Mononuclear cell (primary cell): ENCODE results near the gene STKLD1. TPM values are rescaled to one million over a fixed set of nuclear protein-coding genes. Genes with fewer than 3 reads are reported as not detected.
"Not testable (repeated sequence)": the region's sequence is repeated elsewhere in the genome, so short reads cannot be mapped to it uniquely, and the experiment has no call there.

ENCODE experiments used
- H3K27me3 ChIP-seq: 2 replicates; pipeline ENCODE4 v1.6.0; 2011; ENCODE audit warnings: low read length, control low read depth; ENCODE audit not compliant: insufficient read depth
- H3K4me1 ChIP-seq: 2 replicates; pipeline ENCODE4 v1.5.1; 2011; ENCODE audit warnings: mild to moderate bottlenecking, low read length, control low read depth; ENCODE audit not compliant: insufficient read depth
- H3K4me3 ChIP-seq: 2 replicates; pipeline ENCODE4 v1.5.1; 2011; ENCODE audit warnings: mild to moderate bottlenecking, low read length, moderate library complexity
- H3K9me3 ChIP-seq: 2 replicates; pipeline ENCODE4 v1.5.1; 2011; ENCODE audit warnings: low read depth, mild to moderate bottlenecking, control low read depth, low read length
- total RNA-seq: library from RNA; depleted of rRNA; stranded (reverse); fragments of >200 nt; gene quantifications from one replicate; pipeline ENCODE4 v1.2.3, GENCODE V29; 2012

The STKLD1 gene
- total RNA-seq, 1 donor = 0.10 TPM

- Histone ChIP-seq H3K4me3 (no peak overlapping the region), H3K27me3 (no peaks in the 10 kb centered on the region), H3K9me3 (no peaks in the 10 kb centered on the region), H3K4me1 (peaks cover 51% of the 10 kb centered on the region)
These were observed 8.4 kb upstream of the STKLD1 start for GRCh38 chr9:133367778-133368177.

DNA sequence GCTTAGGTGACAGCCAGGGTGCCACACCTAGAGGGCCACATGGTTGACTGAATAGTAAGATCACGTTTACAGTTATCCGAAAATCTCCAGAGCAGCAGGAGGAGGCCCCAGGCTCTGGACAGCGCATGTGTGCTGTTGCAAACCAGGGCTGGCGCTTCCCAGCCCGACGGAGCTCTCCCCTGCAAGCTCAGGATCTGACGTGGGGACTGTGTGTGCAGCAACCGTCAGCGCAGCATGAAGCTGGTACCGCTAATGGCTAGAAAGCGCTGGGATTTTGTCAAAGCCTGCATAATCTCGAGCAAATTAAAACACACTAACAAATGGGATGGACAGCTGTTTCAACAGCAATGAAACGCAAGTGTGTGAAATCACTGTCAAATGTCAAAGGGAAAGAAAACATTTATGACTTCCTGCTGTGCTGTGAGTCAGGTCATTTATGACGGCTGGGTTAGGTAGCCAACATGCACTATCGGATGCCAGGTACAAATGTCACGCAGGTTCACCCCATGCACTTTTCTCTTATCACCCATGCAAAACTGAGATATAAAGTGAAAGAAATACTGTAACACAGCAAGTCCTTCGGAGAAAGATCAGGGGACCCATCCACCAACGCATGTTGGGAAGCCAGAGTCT is 7.8 kb upstream of the STKLD1 start:
- no peaks in the 10 kb centered on the region for H3K9me3 ChIP-seq
- H3K27me3 ChIP-seq = no peaks in the 10 kb centered on the region
- peaks cover 57% of the 10 kb centered on the region for H3K4me1 ChIP-seq
- H3K4me3 ChIP-seq = no peak overlapping the region

DNA sequence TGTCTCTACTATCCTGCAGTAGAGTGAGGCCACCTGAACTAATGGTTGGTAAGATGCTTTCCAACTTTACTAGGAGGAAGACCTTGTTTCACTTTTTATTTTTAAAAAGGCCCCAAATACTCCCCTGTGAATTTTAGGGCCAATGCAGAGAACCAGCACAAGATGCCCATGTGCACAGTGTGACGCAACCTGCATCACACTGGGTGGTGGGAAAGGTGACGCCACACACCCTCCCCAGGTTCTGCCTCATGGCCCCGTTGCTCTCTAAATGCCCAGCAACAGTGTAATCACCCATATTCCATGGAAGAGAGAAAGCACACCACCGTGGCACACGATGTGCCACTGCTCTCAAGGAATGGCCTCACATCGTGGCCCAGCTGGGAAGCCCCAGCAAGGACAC is 6.7 kb upstream of the STKLD1 start:
- Histone ChIP-seq H3K9me3 (no peaks in the 10 kb centered on the region), H3K27me3 (no peaks in the 10 kb centered on the region), H3K4me3 (no peak overlapping the region), H3K4me1 (peaks cover 67% of the 10 kb centered on the region)

GRCh38 chr9:133369933-133370332 is 6.2 kb upstream of the STKLD1 start:
- peaks cover 72% of the 10 kb centered on the region for H3K4me1 ChIP-seq
- H3K27me3 ChIP-seq = no peaks in the 10 kb centered on the region
- no peak overlapping the region for H3K4me3 ChIP-seq
- H3K9me3 ChIP-seq = no peaks in the 10 kb centered on the region

DNA sequence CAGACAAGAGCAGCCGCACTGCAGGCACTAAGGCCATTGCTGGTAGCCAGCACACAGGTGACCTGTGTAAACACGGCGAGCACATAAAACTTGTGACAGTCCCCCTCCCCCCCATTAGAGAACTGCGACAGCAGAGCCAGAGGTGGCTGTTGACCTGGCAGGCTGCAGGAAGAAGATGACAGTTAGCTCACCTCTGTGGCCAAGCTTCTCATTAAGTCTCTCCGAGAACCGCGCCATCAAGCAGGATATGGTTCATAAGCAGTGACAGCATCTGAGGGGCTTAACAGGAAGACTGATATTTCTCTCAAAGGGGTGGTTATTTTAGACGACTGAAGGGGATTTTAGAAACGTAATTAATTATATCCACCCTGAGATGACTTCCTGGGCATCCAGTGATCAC is 5.5 kb upstream of the STKLD1 start:
- Histone ChIP-seq H3K4me1 (peaks cover 76% of the 10 kb centered on the region), H3K4me3 (peak overlapping the region; percentile 18), H3K27me3 (no peaks in the 10 kb centered on the region), H3K9me3 (no peaks in the 10 kb centered on the region)

DNA sequence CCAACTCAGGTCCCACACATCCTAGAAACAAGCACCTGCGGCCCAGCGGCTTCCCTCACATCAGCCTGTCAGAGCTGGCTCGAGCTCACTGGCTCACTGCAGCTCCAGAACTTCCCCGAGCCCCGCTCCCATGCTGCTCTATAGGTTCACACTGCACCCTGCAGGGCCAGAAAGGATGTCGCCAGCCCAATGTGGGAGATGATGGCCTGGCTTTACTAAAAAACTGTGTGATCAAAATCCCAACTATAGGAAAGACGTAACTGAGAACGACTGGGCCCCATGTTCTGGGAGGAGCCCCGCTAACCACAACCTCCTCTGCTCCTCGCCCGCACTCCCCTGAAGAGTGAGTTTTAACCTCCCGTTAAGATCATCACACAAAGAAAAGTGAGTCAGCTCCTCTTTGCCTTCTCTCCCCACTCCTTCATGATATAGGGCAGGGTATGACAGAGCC is 4.9 kb upstream of the STKLD1 start:
- no peaks in the 10 kb centered on the region for H3K27me3 ChIP-seq
- peaks cover 76% of the 10 kb centered on the region for H3K4me1 ChIP-seq
- H3K9me3 ChIP-seq = no peaks in the 10 kb centered on the region
- peak overlapping the region; percentile 18 for H3K4me3 ChIP-seq

- Histone ChIP-seq H3K9me3 (no peaks in the 10 kb centered on the region), H3K4me1 (peaks cover 82% of the 10 kb centered on the region), H3K4me3 (no peak overlapping the region), H3K27me3 (no peaks in the 10 kb centered on the region)
These were observed 4.0 kb upstream of the STKLD1 start for GRCh38 chr9:133372144-133372543.

DNA sequence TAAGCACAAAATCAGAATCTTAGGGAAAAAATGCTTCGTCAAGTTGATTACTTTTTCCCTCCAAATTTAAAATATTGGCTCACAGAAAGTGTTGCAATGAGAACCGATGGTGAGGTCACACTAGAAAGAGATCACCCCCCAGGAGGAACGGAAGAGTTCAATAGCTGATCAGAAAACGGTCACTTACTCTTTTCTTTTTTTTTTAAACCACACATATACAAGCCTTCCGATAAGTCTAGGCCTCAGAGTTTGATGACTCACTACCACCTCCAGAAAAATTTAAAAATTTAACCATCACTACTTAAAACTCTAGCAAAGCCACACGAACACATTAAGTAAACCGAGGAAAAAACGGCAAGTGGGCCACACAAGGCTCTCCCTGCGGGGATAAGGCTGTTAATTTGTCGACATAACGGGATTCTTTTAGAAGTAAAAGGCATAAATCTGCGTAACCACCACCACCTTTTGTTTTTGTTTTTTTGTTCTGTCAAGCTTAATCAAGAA is 1.5 kb upstream of the STKLD1 start:
- Histone ChIP-seq H3K9me3 (no peaks in the 10 kb centered on the region), H3K27me3 (no peaks in the 10 kb centered on the region), H3K4me1 (peaks cover 62% of the 10 kb centered on the region), H3K4me3 (peak overlapping the region; percentile 76)

DNA sequence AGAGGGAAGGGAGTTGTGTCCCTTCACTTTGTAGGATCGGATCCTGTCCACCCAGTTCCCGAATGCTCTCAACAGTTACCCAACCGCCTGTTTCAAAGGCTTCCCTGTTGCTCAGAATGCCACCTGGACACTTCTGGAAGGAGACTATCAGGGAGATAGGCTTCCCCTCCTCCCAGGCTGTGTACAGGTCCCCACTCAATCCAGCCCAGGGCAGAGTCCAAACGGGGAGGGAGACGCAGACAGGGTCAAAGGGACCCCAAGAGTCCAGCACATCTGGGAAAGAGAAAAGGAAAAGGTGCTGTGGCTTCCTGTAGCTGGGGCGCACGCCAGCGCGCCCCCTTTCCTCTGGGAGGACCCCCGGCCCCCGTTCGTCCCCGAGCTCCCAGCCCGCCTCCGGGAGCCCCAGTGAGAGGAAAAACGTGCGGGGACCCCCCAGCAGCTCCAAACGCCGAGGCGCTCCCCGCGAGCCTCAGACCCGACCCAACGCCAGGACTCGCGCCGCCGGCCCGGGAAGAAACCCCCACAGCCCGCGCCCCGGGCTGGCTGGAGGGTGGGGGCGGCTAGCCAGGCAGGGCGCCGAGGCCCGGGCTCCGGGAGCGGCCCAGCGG is 946 bp upstream of the STKLD1 start:
- H3K9me3 ChIP-seq = no peaks in the 10 kb centered on the region
- no peaks in the 10 kb centered on the region for H3K27me3 ChIP-seq
- H3K4me3 ChIP-seq = peak overlapping the region; percentile 76
- H3K4me1 ChIP-seq = peaks cover 56% of the 10 kb centered on the region

GRCh38 chr9:133377280-133377679 is 1.1 kb downstream of the STKLD1 start:
- H3K4me3 ChIP-seq, H3K9me3 ChIP-seq, H3K27me3 ChIP-seq: not testable (repeated sequence)
- H3K4me1 ChIP-seq = peaks cover 36% of the 10 kb centered on the region

GRCh38 chr9:133377721-133378216 is 1.6 kb downstream of the STKLD1 start:
- Histone ChIP-seq H3K27me3 (no peaks in the 10 kb centered on the region), H3K4me3 (no peak overlapping the region), H3K4me1 (peaks cover 31% of the 10 kb centered on the region), H3K9me3 (no peaks in the 10 kb centered on the region)

GRCh38 chr9:133378408-133378962 is 2.3 kb downstream of the STKLD1 start:
- no peaks in the 10 kb centered on the region for H3K9me3 ChIP-seq
- no peaks in the 10 kb centered on the region for H3K27me3 ChIP-seq
- H3K4me3 ChIP-seq = no peak overlapping the region
- peaks cover 24% of the 10 kb centered on the region for H3K4me1 ChIP-seq

GRCh38 chr9:133379153-133380086 is 3.3 kb downstream of the STKLD1 start:
- Histone ChIP-seq H3K27me3 (no peaks in the 10 kb centered on the region), H3K4me3 (no peak overlapping the region), H3K9me3 (no peaks in the 10 kb centered on the region), H3K4me1 (peaks cover 14% of the 10 kb centered on the region)

GRCh38 chr9:133380734-133381133 is 4.6 kb downstream of the STKLD1 start:
- no peaks in the 10 kb centered on the region for H3K27me3 ChIP-seq
- H3K9me3 ChIP-seq = no peaks in the 10 kb centered on the region
- no peak overlapping the region for H3K4me3 ChIP-seq
- H3K4me1 ChIP-seq = peaks cover 6% of the 10 kb centered on the region
